GM08714 (cell line): ENCODE results near the gene ZFP64.

Experiments used
- H3K4me3 ChIP-seq: fragments of 200-500 bp; sonication (Bioruptor generic); 2 replicates; pipeline ENCODE4 v1.5.1; 2014; ENCODE audit warnings: mild to moderate bottlenecking, low read length, inconsistent platforms
- ZNF274 ChIP-seq: IDR thresholded peaks from 2 replicates; pipeline ENCODE4 v1.6.1; 2012; ENCODE audit warnings: mild to moderate bottlenecking, low read depth, low read length

Gene ZFP64

GRCh38 chr20:52118696-52119095, 72.9 kb downstream of the ZFP64 start:
- no peak for TF ChIP-seq ZNF274
- H3K4me3 ChIP-seq = no peak overlapping the region

GRCh38 chr20:52118016-52118623, 73.5 kb downstream of the ZFP64 start:
- TF ChIP-seq ZNF274 = no peak
- H3K4me3 ChIP-seq = no peak overlapping the region

GRCh38 chr20:52110456-52110855, 81.1 kb downstream of the ZFP64 start:
- no peak for TF ChIP-seq ZNF274
- H3K4me3 ChIP-seq = no peak overlapping the region

- no peak overlapping the region; the same call in 1 of the 2 replicates for H3K4me3 ChIP-seq
- no peak for TF ChIP-seq ZNF274
Observed at GRCh38 chr20:52105442-52106422, 85.8 kb downstream of the ZFP64 start.

- TF ChIP-seq ZNF274 = no peak
- no peak overlapping the region; the same call in 1 of the 2 replicates for H3K4me3 ChIP-seq
Observed at GRCh38 chr20:52104546-52105441, 86.8 kb downstream of the ZFP64 start.

GRCh38 chr20:52103913-52104545, 87.5 kb downstream of the ZFP64 start:
- no peak for TF ChIP-seq ZNF274
- H3K4me3 ChIP-seq = no peak overlapping the region

GRCh38 chr20:52103335-52103912, 88.2 kb downstream of the ZFP64 start:
- no peak for TF ChIP-seq ZNF274
- H3K4me3 ChIP-seq = no peak overlapping the region

GRCh38 chr20:52102559-52102958, 89.0 kb downstream of the ZFP64 start:
- H3K4me3 ChIP-seq = no peak overlapping the region
- TF ChIP-seq ZNF274 = no peak

- no peak for TF ChIP-seq ZNF274
- H3K4me3 ChIP-seq = no peak overlapping the region
Observed at GRCh38 chr20:52102126-52102525, 89.5 kb downstream of the ZFP64 start.
